HG02642 (cell line): ENCODE measurements around the gene PRKAR1A.
"Not testable (repeated sequence)": the region's sequence is repeated elsewhere in the genome, so short reads cannot be mapped to it uniquely, and the experiment has no call there.

Source experiments
- ATAC-seq: cut with Tn5 transposase; IDR thresholded peaks from one replicate; pipeline ENCODE4 v1.9.1; 2021; ENCODE audit warnings: mild to moderate bottlenecking; ENCODE audit not compliant: unreplicated experiment, poor library complexity

The PRKAR1A gene

DNA sequence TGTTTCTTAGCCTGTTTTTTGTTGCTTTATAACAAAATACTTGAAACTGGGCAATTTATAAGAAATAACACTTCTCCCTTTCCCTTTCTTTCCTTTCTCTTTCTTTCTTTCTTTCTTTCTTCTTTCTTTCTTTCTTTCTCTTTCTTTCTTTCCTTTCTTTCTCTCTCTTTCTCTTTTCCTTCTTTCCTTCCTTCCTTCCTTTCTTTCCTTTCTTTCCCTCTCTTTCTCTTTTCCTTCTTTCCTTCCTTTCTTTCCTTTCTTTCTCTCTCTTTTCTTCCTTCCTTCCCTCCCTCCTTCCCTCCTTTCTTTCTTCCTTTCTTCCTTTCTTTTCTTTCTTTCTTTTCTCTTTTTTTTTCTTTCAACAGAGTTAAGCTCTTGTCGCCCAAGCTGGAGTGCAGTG is 61.1 kb downstream of the PRKAR1A start:
- no peak for ATAC-seq

DNA sequence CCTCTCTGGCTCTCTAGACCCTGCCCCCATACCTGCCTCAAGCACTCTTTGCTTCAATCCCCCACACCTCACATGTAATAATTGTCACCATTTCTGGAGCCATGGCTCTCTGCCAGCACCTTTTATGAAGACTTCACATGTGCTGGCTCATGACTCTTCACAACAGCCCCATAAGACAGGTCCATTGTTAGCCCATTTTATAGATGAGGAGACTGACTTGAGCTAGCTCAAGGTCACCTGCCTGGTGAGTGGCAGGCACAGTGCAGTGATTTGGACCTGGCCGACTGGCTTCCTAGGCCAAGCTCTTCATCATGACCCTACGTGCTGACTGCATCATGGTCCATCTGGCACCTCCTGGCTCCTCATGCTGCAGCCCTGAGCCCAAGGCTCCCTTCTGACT is 63.9 kb downstream of the PRKAR1A start:
- ATAC-seq, result no peak

DNA sequence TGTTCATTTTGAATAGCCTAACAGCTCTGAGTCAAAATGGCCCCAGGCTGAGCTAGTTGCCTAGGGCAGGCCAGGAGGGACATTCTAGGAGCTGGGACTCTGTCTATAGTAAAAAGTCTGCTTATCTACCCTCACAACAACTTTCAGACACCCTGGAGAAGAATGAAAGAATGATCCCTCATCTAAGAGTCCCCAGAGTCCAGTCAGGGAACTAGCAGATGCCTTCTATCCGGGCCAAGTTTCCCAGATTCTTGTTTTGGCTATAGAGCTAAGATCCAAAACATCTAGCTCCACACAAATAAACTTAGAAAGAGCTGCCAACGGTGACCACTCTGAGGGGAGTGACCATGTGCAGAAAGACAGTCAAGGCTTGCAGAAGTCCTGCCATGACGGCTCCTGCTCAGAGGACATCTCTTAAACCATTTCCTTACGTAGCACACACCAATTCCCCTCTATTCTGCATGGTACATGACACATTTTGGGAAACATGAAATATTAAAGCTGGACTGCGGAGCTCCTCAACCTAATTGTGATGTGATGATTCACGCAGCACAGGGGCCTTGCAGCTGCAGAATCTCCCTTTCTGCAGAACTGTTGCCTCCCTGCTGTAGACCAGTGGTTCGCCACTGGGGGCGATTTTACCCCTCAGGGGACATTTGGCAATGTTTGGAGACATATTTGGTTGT is 64.7 kb downstream of the PRKAR1A start:
- no peak for ATAC-seq

DNA sequence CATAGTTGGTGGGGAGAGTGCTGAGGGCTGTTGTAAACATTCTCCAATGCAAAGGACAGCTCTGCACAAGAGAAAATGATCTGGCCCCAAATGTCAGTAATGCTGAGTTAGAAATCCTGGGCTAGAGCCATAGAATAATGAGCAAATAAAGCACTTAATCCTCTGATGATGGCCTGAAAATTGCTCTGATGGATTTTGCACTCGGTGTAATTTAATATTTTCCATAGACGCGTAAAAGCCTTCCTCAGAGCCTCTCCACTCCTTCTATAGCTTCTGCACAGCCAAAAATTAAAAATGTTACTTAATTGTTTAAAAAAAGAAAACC is 65.2 kb downstream of the PRKAR1A start:
- no peak for ATAC-seq

DNA sequence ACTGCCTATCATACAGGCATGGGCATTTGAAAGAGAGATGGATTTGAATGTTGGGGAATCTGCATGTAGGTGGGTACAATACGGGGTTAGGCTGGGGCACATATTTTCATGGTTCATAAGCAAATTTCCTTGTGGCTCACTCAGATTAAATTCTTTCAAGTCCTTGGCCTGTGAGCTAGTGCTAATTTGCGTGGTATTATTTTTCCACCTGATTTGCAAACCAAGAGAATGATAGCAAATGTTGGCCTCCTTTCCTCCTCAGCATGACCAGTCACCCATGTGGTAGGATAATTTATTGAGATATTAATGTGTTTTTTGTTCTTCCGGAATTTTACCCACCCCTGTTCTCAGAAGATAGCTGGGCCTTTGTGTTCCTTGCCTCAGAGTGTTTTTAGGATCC is 66.0 kb downstream of the PRKAR1A start:
- no peak for ATAC-seq

DNA sequence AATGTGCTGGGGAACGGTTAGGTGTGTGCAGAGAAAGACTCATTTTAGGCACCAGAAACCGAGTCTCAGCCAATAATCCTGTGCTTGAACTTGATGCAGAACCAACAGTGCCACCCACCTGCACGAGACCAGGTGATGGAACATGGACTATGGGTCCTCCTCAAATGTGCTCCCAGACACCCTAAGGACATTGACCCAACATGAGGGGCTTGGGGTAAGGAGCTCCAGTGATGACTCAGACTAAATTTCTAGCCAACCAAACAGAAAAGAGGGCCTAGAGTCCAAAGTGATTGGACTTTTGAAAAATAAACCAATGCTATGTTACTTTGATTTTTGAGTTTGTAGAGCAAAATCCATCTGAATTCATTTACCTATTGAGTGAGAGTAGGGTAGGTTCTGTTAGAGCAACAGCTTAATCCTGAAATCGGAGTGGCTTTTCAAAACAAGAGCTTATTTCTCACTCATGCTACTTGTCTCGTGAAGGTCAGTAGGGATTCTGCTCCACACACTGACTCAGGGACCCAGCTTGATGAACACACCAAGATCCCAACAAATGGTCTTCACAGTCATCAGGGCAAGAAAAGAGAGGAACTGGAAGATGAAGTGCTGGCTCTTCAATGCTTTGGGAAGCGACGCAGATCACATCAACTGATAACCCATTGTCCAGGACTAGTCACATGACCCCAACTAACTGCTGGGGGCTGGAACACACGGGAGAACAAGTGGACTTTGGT is 67.1 kb downstream of the PRKAR1A start:
- ATAC-seq, result no peak

DNA sequence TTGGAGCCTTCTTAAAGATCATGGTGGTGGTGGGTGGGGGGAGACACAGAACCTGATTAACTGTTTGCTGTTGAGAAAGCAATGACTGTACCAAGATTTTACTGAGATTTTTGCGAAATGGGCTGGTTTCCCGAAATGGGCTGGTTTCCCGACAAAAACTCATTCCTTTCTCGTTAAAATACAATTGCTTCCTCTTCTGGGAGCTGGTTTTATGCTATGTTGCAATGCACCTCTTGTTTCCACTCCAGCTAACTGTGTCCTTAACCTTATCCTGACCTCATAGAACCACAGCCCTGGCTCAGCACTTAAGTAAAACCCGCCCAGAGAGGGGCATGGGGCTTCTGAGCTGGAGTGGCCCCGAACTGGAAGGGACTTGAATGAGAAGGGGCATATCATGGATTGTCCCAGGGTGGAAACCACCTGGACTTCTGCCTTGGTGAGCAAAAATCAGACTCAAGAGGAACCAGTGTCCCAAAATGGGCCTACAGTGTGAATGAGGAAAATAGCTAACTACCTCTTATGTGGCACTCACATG is 68.1 kb downstream of the PRKAR1A start:
- no peak for ATAC-seq

DNA sequence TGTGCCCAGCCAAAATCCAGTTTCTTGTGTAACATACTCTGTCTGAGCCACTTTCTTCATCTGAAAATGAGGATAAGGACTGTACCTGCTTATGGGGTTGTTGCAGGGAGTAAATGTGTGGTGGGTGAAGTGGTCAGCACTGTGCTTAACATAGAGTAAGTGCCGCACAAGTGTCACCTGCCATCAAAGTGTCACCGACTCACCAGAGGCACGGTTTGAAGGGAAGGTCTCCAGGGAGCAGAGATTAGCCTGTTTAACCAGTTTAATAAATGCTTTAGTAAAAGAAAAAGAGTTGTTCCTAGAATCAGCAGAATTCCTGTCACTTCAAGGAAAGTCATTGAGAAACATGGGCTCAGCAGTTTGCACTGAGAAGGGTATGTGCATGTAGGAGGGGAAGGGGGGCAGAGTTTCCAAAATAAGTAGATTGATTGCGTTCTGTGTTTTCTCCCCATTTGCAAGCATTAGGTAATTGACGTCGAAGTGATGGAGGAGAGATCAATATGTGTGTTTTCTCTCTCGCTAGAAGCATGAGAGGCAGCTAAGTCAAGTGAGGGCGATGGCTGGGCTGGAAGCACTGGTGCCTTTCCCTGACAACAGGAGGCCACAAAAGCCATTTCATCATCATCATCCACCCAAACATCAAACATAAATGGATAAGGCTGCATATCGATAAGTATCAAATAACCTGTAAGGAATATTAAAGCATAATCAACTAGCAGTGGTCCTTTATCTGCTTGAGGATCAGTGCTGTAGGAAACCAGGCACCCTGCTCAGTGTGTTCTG is 69.8 kb downstream of the PRKAR1A start:
- ATAC-seq, result no peak

DNA sequence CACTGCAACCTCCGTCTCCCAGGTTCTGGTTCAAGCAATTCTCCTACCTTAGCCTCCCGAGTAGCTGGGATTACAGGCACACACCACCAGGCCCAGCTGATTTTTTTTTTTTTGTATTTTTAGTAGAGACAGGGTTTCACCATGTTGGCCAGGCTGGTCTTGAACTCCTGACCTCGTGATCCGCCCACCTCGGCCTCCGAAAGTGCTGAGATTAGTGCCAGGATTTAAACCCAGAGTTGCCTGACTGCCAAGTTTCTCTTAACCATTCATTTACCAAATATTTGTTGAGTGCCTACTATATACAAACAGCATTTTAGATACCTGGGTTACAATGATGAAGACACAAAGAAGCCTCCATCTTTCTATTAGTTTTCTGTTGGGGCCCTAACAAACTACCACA is 70.6 kb downstream of the PRKAR1A start:
- ATAC-seq, result not testable (repeated sequence)

DNA sequence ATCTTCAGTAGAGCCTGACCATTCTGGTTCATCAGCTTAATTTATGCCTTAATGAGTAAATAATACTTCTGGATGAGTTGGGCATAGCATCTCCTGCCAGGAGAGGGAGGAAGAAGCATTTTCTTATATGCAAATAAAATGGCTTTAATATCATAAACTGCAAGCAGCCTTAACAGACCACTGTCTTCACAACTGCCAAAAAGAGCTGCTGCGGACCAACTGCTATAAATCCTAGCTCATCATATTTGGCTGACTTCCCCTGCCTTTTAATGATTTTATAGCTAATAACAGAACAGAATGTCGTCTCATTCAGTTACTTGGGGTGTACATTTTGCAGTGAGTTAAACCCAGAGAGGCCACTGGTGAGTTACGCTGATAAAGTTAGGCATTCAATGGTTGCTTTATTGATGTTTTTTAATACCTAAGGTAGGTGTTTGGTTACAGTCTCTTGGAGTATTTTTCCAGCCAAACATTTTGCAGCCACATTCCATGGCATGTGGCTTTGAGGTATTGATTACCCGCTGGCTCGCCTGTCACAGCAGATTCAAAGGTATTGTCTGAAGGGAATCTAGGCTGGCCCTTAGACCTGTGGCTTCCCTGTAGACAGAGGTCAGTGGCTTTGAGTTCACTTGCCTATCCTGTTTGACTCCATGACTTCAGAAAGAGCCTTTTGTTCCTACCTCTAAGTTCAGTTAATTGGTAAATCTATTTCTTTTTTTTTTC is 72.5 kb downstream of the PRKAR1A start:
- no peak for ATAC-seq

DNA sequence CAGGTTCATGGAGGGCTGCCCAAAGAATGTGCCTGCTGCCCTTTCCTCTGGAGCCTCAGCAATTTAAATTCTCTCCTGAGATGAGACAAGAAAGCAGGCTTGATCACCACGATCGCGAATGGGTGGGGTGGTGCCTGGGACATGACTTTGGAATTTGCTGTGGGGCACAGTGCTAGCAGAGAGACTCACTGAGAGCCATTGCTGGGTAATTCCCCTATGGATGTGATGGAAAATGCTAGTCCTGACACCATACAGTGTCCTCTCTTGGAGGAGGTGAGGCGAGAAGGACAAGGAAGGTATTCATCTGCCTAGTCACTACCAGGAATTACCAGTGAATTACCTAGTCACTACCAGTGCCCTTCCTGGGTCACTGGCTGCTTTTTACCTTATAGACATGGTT is 73.4 kb downstream of the PRKAR1A start:
- no peak for ATAC-seq

DNA sequence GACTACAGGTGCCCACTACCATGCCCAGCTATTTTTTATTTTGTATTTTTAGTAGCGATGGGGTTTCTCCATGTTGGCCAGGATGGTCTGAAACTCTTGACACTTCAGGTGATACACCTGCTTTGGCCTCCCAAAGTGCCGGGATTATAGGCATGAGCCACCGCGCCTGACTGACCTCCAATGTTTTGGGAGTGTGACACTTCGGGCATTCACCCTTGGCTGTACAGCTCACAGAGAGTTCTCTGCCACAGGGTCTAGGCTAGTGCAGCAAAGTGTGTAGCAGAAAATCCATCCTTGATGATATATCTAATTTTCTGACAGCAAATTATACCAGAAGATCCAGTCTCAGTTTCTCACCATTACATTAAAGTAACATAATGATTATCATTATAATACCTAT is 74.8 kb downstream of the PRKAR1A start:
- ATAC-seq, result no peak

DNA sequence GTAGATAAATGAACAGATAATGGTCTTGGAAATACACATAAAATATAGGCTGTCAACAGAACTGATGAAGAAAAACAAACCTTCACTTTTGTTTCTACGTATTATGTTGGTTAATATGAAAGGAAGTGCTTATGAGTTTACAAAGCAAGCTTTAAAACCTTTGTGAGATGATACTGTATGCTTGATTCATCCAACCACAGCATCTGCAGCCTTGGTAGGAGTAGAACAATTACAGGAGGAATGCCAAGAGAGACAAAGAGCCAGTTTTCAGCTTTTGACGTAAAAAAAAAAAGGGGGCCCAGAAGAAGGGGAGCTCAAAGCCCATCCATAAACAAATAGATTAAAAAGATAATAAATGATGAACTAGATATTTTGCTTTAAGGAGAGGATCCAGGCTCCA is 75.6 kb downstream of the PRKAR1A start:
- no peak for ATAC-seq

DNA sequence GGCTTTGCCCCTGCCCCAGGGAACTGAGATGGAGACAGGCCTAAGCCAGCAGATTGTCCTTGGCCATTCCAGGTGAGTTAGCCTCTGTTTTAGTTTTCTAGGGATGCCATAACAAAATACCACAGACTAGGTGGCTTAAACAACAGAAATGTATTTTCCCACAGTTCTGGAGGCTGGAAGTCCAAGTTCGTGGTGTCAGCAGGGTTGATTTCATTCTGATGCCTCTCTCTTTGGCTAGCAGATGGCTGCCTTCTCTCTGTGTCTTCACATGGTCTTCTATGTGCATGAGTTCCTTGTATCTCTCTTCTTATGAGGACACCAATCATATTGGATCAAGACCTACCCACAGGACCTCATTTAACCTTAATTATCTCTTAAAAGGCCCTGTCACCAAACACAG is 76.1 kb downstream of the PRKAR1A start:
- ATAC-seq, result no peak

DNA sequence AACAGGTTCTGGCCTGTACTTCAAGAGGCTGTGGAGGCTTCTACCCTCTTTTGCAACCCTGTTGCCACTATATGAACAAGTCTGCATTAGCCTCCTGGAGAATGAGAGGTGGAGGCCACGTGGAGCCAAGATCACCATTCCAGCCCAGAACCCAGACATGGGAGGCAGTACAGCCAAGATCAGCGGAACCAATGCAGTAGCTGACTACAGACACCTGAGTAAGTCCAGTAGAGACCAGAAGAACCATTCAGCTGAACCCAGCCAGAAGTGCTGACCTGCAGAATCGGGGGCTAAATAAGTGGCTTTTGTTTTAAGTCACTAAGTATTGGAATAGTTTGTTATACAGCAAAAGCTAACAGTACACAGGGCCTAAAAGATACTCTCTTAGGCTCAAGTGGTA is 76.9 kb downstream of the PRKAR1A start:
- no peak for ATAC-seq

DNA sequence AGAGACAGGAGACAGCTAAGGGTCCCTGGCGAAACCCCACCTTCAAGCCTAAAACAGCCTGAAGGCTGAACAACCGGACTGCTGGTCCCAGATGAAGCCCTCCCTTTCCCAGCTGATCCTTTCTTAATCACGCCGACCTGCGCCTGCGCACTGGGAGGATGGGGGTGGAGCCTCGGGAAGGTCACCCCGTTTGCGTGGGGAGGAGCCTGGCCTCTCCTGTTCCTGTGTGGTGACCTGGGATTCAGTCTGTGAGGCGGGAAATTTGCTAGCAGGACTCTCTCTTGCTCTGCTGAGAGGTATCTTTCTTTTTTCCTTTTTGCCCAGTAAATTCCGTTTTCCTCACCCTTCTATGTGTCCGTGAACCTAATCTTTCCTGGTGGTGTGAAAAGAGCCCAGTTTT is 79.4 kb downstream of the PRKAR1A start:
- no peak for ATAC-seq

DNA sequence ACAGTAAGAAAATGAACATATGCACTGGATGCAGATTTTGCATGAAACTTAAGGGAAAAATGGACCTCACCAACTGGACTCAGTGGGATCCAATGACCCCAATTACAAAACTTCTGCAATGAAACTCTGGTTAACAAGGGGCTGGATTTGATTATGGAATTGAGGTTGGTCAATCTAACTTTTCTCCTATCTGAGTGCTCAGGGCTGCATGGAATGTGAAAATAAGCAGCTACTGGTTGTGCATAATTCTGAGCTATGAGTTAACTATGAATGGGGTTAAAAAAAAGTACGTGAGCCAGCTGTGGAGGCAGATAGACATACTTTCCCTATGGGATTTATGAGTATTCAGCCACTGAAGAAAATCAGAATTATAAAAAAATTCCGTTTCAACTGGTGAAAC is 79.8 kb downstream of the PRKAR1A start:
- ATAC-seq, result no peak

DNA sequence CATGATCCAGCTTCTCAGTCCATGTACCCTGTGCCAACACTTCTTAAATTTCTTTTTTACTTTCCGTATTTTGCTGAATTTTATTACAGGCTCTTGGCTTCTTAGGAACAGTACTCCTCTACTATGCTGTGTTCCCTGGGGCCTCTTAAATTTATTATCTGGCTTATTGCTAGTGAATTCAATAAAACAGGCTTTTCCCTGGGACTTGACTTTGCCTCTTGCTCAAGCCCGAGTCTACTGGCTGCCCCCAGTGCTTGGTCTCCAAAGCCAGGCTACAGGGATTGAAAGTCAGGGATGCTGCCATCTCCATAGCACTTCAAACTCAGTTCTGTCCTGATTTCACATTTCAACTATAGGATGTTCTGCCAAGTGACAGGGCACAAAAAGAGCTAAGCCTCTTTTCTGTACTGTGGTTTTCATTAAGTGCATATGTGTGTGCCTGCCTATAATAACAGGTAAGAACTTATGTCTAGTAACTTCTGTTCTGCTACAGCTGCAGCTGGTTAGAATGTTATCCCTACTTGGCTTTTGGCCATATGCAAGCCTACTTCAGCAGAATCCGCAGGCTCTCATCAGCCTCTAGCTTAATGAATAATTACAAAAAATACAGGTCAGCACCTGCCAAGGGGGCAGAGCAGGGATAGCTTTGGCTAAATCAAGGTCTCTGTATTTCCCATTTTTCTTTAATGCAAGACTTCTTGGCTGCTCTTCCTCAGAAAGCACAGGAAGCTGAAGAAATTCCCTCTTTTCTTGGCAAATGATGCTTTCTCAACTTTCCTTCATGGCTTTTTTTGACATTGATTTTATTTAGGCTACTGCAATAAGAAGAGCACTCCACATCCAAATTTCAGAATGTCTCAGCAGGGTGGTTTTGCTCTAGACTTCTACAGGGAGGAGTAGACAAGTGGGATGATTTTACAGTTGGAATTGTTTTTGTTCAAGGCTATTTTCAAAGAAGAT is 80.7 kb downstream of the PRKAR1A start:
- ATAC-seq, result no peak

DNA sequence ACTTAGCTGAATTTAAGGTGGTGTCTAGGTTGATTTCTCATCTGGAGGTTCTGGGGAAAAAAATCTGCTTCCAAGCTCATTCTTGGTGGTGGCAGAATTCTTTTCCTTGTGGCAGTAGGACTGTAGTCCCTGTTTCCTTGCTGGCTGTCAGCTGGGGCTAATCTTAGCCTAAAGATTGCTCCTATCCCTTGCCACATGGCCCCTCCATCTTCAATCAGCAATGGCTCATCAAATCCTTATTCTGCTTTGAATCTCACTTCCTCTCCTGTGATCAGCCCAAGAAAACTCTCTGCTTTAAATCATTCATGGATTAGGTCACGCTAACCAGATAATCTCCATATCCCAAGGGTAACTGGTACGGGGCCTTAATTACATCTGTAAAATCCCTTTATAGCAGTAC is 82.3 kb downstream of the PRKAR1A start:
- ATAC-seq, result no peak

DNA sequence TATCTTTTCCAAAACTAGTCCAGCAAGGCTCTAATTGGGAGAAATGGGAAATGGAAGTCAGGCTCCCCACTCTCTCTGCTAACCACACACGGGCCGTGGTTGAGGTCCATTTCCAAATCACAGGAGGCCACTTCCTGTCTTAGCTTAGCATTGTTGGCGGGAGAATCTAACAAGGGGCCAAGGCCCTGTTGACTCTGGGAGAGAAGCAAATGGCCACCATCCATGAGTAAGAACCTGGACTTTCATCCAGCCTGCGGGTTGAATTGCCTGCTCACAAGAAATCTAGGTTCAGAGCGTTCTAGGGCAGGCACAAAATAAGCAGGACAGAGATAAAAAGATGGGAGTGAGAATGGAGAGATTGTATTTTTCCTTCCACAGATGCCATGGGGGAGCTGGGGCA is 83.3 kb downstream of the PRKAR1A start:
- ATAC-seq, result no peak
